ENCODE results near the gene RSRC1. TPM values are rescaled to one million over a fixed set of nuclear protein-coding genes. Genes with fewer than 3 reads are reported as not detected.
"Not testable (repeated sequence)": the region's sequence is repeated elsewhere in the genome, so short reads cannot be mapped to it uniquely, and the experiment has no call there.

The RSRC1 gene
- total RNA-seq, 1 experiment from 2014 or later, result 60.3 TPM

GRCh38 chr3:158314426-158315357 lies 204.8 kb downstream of the RSRC1 start:
- no peaks in the 10 kb centered on the region for H3K36me3 ChIP-seq (ENCODE audit: low read depth)
- H3K79me2 ChIP-seq (ENCODE audit: low read depth), result no peaks in the 10 kb centered on the region
- TF ChIP-seq CTCF (conservative IDR thresholded peaks at IDR 0.05), result no peak
- no peak for TF ChIP-seq EZH2 (IDR thresholded peaks at IDR 0.05; ENCODE audit: low read depth)
- no peaks in the 10 kb centered on the region for H3K9me2 ChIP-seq (ENCODE audit: insufficient read depth)
- H3K27me3 ChIP-seq (ENCODE audit: insufficient read depth, low read depth), result no peaks in the 10 kb centered on the region
- no peak for DNase-seq
- H2AFZ ChIP-seq, result no peak overlapping the region
- BruUV-seq (replicated peaks), result no TSS peak
- H3K4me1 ChIP-seq (replicated peaks; ENCODE audit: insufficient read depth), result no peaks in the 10 kb centered on the region
- no peaks in the 10 kb centered on the region for H4K20me1 ChIP-seq (ENCODE audit: insufficient read depth)
- H3K4me3 ChIP-seq, result no peak overlapping the region
- no peak overlapping the region for H3K4me2 ChIP-seq
- intact Hi-C loops (cut with micrococcal nuclease; ENCODE audit: unreplicated experiment), result loop anchor here (5.0 to 10.0 kb wide), 3 partner anchors 118 to 780 kb away; no protein-coding TSS in a partner anchor
- no peaks in the 10 kb centered on the region; the same call in 1 of the 2 replicates for H3F3A ChIP-seq (ENCODE audit: insufficient read depth, low read depth)
- ChIA-PET POLR2A (ENCODE audit: unreplicated experiment) (no interaction called here), CTCF (no interaction called here)
- no peaks in the 10 kb centered on the region for H3K9me3 ChIP-seq (ENCODE audit: insufficient read depth, low read depth)
- no peak overlapping the region for H3K27ac ChIP-seq

GRCh38 chr3:158329696-158330441 lies 220.0 kb downstream of the RSRC1 start:
- H2AFZ ChIP-seq; CTCF ChIA-PET; H3K79me2 ChIP-seq (ENCODE audit: low read depth); H3K9me2 ChIP-seq (ENCODE audit: insufficient read depth); H3K4me3 ChIP-seq; H3K9me3 ChIP-seq (ENCODE audit: insufficient read depth, low read depth); H3K4me1 ChIP-seq (replicated peaks; ENCODE audit: insufficient read depth); H4K20me1 ChIP-seq (ENCODE audit: insufficient read depth); H3K27ac ChIP-seq; H3F3A ChIP-seq (ENCODE audit: insufficient read depth, low read depth); DNase-seq; intact Hi-C loops (cut with micrococcal nuclease; ENCODE audit: unreplicated experiment); H3K4me2 ChIP-seq; H3K27me3 ChIP-seq (ENCODE audit: insufficient read depth, low read depth); BruUV-seq (replicated peaks); H3K36me3 ChIP-seq (ENCODE audit: low read depth): not testable (repeated sequence)
- POLR2A ChIA-PET (ENCODE audit: unreplicated experiment), result interaction anchor here (0.6 kb wide), 1 partner anchor 830 kb away, joined by 3 read pairs; no protein-coding TSS in a partner anchor

- Histone ChIP-seq H3K36me3 (ENCODE audit: low read depth) (no peaks in the 10 kb centered on the region), H3K27ac (no peak overlapping the region), H3K4me3 (no peak overlapping the region), H3K27me3 (ENCODE audit: insufficient read depth, low read depth) (no peaks in the 10 kb centered on the region), H2AFZ (no peak overlapping the region), H3K9me2 (ENCODE audit: insufficient read depth) (no peaks in the 10 kb centered on the region), H3K79me2 (ENCODE audit: low read depth) (no peaks in the 10 kb centered on the region), H3K4me2 (no peak overlapping the region), H4K20me1 (ENCODE audit: insufficient read depth) (no peaks in the 10 kb centered on the region), H3K9me3 (ENCODE audit: insufficient read depth, low read depth) (no peaks in the 10 kb centered on the region), H3F3A (ENCODE audit: insufficient read depth, low read depth) (no peaks in the 10 kb centered on the region), H3K4me1 (replicated peaks; ENCODE audit: insufficient read depth) (no peaks in the 10 kb centered on the region)
- BruUV-seq (replicated peaks), result no TSS peak
- ChIA-PET CTCF (interaction anchor here (0.6 kb wide), 1 partner anchor 240 kb away, joined by 3 read pairs; the partner anchor contains the start of gene MLF1), POLR2A (ENCODE audit: unreplicated experiment) (no interaction called here)
- no peak for DNase-seq
- intact Hi-C loops (cut with micrococcal nuclease; ENCODE audit: unreplicated experiment), result no loop called here
- no peak for TF ChIP-seq CTCF (conservative IDR thresholded peaks at IDR 0.05)
- no peak for TF ChIP-seq EZH2 (IDR thresholded peaks at IDR 0.05; ENCODE audit: low read depth)
Measured at GRCh38 chr3:158330870-158331269, 221.0 kb downstream of the RSRC1 start.

Measured in PC-9 (cell line).